ENCODE data around the gene PTBP1.

PTBP1 gene

GRCh38 chr19:796692-797527 lies at the start of gene PTBP1:
Gene PTBP1, plus strand, starts transcription at chr19:797452. Its CDS starts 46 bp downstream, at chr19:797498.
- DNase-seq = peak; percentile 100

GRCh38 chr19:748274-748598 lies 49.0 kb upstream of the PTBP1 start:
- DNase-seq = no peak

- no peak for DNase-seq
Measured at GRCh38 chr19:749811-750210, 47.4 kb upstream of the PTBP1 start.

- no peak for DNase-seq
Measured at GRCh38 chr19:750640-751423, 46.4 kb upstream of the PTBP1 start, which contains the start of gene MISP. Gene MISP, plus strand, starts transcription at chr19:751112. Its CDS starts 5,835 bp downstream, at chr19:756947.

GRCh38 chr19:751501-752341 lies 45.5 kb upstream of the PTBP1 start:
- DNase-seq = peak; percentile 85

- DNase-seq = peak; percentile 94
Measured at GRCh38 chr19:752652-753517, 44.4 kb upstream of the PTBP1 start.

GRCh38 chr19:754530-754929 lies 42.7 kb upstream of the PTBP1 start:
- DNase-seq = no peak

GRCh38 chr19:755063-755462 lies 42.2 kb upstream of the PTBP1 start:
- DNase-seq = no peak

GRCh38 chr19:756236-756635 lies 41.0 kb upstream of the PTBP1 start:
- peak; percentile 60 for DNase-seq

GRCh38 chr19:756821-757688 lies 40.2 kb upstream of the PTBP1 start:
- no peak for DNase-seq

- DNase-seq = no peak
Measured at GRCh38 chr19:757811-758668, 39.2 kb upstream of the PTBP1 start.

GRCh38 chr19:763181-763580 lies 34.1 kb upstream of the PTBP1 start:
- DNase-seq = no peak

- DNase-seq = no peak
Measured at GRCh38 chr19:763869-764268, 33.4 kb upstream of the PTBP1 start.

- DNase-seq = no peak
Measured at GRCh38 chr19:764301-764700, 33.0 kb upstream of the PTBP1 start.

GRCh38 chr19:765179-765738 lies 32.0 kb upstream of the PTBP1 start:
- DNase-seq = no peak

GRCh38 chr19:768424-768823 lies 28.8 kb upstream of the PTBP1 start:
- DNase-seq = no peak

- DNase-seq = no peak
Measured at GRCh38 chr19:769616-770015, 27.6 kb upstream of the PTBP1 start.

GRCh38 chr19:771332-771785 lies 25.9 kb upstream of the PTBP1 start:
- peak; percentile 65 for DNase-seq

GRCh38 chr19:772063-772462 lies 25.2 kb upstream of the PTBP1 start:
- no peak for DNase-seq
